HG02885 (cell line): ENCODE data around the gene ZIC5.
"Not testable (repeated sequence)": the region's sequence is repeated elsewhere in the genome, so short reads cannot be mapped to it uniquely, and the experiment has no call there.

ENCODE experiments used
- ATAC-seq: cut with Tn5 transposase; IDR thresholded peaks from one replicate; pipeline ENCODE4 v1.9.1; 2021; ENCODE audit warnings: mild to moderate bottlenecking; ENCODE audit not compliant: unreplicated experiment, poor library complexity

The ZIC5 gene

GRCh38 chr13:99965329-99966000 lies 6.1 kb downstream of the ZIC5 start:
- no peak for ATAC-seq

GRCh38 chr13:99963816-99964339 lies 7.7 kb downstream of the ZIC5 start:
- no peak for ATAC-seq

GRCh38 chr13:99962242-99962641 lies 9.3 kb downstream of the ZIC5 start:
- no peak for ATAC-seq

- no peak for ATAC-seq
Observed at GRCh38 chr13:99961636-99962035, 9.9 kb downstream of the ZIC5 start.

- ATAC-seq = no peak
Observed at GRCh38 chr13:99960663-99961311, 10.8 kb downstream of the ZIC5 start.

GRCh38 chr13:99959540-99960230 lies 11.9 kb downstream of the ZIC5 start:
- no peak for ATAC-seq

GRCh38 chr13:99959127-99959539 lies 12.4 kb downstream of the ZIC5 start:
- no peak for ATAC-seq

GRCh38 chr13:99958406-99959126 lies 13.0 kb downstream of the ZIC5 start:
- ATAC-seq = no peak

GRCh38 chr13:99956473-99957349 lies 14.9 kb downstream of the ZIC5 start:
- no peak for ATAC-seq

- ATAC-seq = no peak
Observed at GRCh38 chr13:99955747-99956472, 15.7 kb downstream of the ZIC5 start.

- ATAC-seq = no peak
Observed at GRCh38 chr13:99955107-99955746, 16.3 kb downstream of the ZIC5 start.

GRCh38 chr13:99953138-99953755 lies 18.3 kb downstream of the ZIC5 start:
- ATAC-seq = no peak

GRCh38 chr13:99951666-99952065 lies 19.9 kb downstream of the ZIC5 start:
- ATAC-seq = not testable (repeated sequence)

GRCh38 chr13:99949679-99950413 lies 21.7 kb downstream of the ZIC5 start:
- no peak for ATAC-seq

GRCh38 chr13:99948907-99949678 lies 22.5 kb downstream of the ZIC5 start:
- no peak for ATAC-seq

GRCh38 chr13:99948411-99948810 lies 23.2 kb downstream of the ZIC5 start:
- no peak for ATAC-seq

- no peak for ATAC-seq
Observed at GRCh38 chr13:99947666-99948065, 23.9 kb downstream of the ZIC5 start.
